ENCODE data around the gene ZBTB8B.
"Not testable (repeated sequence)": the region's sequence is repeated elsewhere in the genome, so short reads cannot be mapped to it uniquely, and the experiment has no call there.

Gene ZBTB8B

GRCh38 chr1:32470431-32470830, 5.6 kb downstream of the ZBTB8B start:
- no peak for DNase-seq (ENCODE audit: low spot score)

GRCh38 chr1:32470991-32471694, 6.3 kb downstream of the ZBTB8B start:
- DNase-seq (ENCODE audit: low spot score), result peak; percentile 95

- no peak for DNase-seq (ENCODE audit: low spot score)
These were observed 7.0 kb downstream of the ZBTB8B start for GRCh38 chr1:32471695-32472362.

GRCh38 chr1:32472966-32473365, 8.1 kb downstream of the ZBTB8B start:
- not testable (repeated sequence) for DNase-seq (ENCODE audit: low spot score)

GRCh38 chr1:32474954-32475353, 10.1 kb downstream of the ZBTB8B start:
- DNase-seq (ENCODE audit: low spot score), result no peak

GRCh38 chr1:32480003-32480402, 15.1 kb downstream of the ZBTB8B start:
- no peak for DNase-seq (ENCODE audit: low spot score)

- DNase-seq (ENCODE audit: low spot score), result no peak
These were observed 15.9 kb downstream of the ZBTB8B start for GRCh38 chr1:32480761-32481160.

- DNase-seq (ENCODE audit: low spot score), result not testable (repeated sequence)
These were observed 16.9 kb downstream of the ZBTB8B start for GRCh38 chr1:32481788-32482187.

- DNase-seq (ENCODE audit: low spot score), result no peak
These were observed 20.8 kb downstream of the ZBTB8B start for GRCh38 chr1:32485554-32486255.

- DNase-seq (ENCODE audit: low spot score), result no peak
These were observed 21.7 kb downstream of the ZBTB8B start for GRCh38 chr1:32486463-32487113.

GRCh38 chr1:32487182-32487581, 22.3 kb downstream of the ZBTB8B start:
- DNase-seq (ENCODE audit: low spot score), result no peak

GRCh38 chr1:32489774-32490454, 25.0 kb downstream of the ZBTB8B start:
- no peak for DNase-seq (ENCODE audit: low spot score)

GRCh38 chr1:32491386-32491785, 26.5 kb downstream of the ZBTB8B start:
- no peak for DNase-seq (ENCODE audit: low spot score)

- no peak for DNase-seq (ENCODE audit: low spot score)
These were observed 29.3 kb downstream of the ZBTB8B start for GRCh38 chr1:32494196-32494595.

- no peak for DNase-seq (ENCODE audit: low spot score)
These were observed 30.0 kb downstream of the ZBTB8B start for GRCh38 chr1:32494711-32495337.

- DNase-seq (ENCODE audit: low spot score), result no peak
These were observed 31.3 kb downstream of the ZBTB8B start for GRCh38 chr1:32496127-32496526.

GRCh38 chr1:32498751-32499150, 33.9 kb downstream of the ZBTB8B start:
- no peak for DNase-seq (ENCODE audit: low spot score)

GRCh38 chr1:32500387-32501209, 35.7 kb downstream of the ZBTB8B start:
- DNase-seq (ENCODE audit: low spot score), result peak; percentile 50

- DNase-seq (ENCODE audit: low spot score), result no peak
These were observed 37.0 kb downstream of the ZBTB8B start for GRCh38 chr1:32501865-32502264.

- no peak for DNase-seq (ENCODE audit: low spot score)
These were observed 38.3 kb downstream of the ZBTB8B start for GRCh38 chr1:32503153-32503552.

GRCh38 chr1:32507021-32507420, 42.1 kb downstream of the ZBTB8B start:
- DNase-seq (ENCODE audit: low spot score), result no peak
